Measurements from ENCODE around the gene HOXC13.

HOXC13 gene

DNA sequence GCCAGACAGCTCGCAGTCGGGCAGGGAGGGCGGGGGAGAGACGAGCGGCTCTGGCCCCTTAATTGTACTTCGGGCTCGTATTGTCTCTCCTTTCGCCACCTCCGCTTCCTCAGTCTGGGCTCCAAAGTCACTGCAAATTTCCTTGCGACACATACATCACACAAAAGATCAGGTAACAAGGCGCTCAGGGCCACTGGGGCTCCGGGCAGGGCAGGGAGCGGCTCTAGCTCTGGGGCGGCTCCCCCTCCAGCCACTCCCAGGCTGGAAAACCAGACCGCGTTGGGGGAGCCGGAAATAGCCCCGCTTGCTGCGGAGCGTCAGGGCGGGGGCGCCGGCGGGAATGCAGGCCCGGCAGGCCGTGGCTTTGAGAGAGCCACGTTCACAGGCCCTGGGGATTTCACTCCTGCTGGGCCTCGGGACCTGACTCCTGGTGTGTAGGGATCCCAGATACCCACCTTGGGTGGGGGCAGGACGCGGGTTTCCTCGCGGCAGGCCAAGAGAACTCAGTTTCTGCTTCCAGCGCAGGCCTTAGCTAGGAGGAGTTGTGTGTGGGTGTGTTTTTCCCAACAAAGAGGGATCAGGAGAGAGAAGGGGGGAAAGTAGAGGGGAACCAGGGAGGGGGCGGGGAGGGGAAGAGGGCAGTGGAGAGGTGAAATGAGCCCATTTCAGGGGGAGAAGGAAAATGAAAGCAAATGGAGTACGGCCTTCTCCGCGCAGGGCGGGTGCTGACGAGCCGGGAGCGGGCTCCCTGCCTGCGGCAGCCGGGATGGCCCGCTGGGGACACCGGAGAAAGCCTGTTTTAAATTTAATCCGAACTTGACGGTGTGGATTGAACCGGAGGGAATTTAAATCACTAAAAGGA is 57.0 kb downstream of the HOXC13 start:
- Histone ChIP-seq H3K4me1 (ENCODE audit: insufficient read depth, low read length) (peaks cover 18% of the 10 kb centered on the region), H3K9me3 (ENCODE audit: insufficient read depth, low read length, severe bottlenecking) (no peaks in the 10 kb centered on the region), H3K27ac (ENCODE audit: low read length) (peak overlapping the region; percentile 32; the same call in 1 of the 2 replicates), H3K79me2 (ENCODE audit: insufficient read depth, low read length) (no peaks in the 10 kb centered on the region), H3K9ac (ENCODE audit: low read depth, low read length) (peak overlapping the region; percentile 53), H3K4me2 (ENCODE audit: insufficient read depth, low read length) (peak overlapping the region; percentile 54), H3K27me3 (ENCODE audit: insufficient read depth, low read length, poor library complexity) (peaks cover 53% of the 10 kb centered on the region), H4K20me1 (ENCODE audit: insufficient read depth, low read length) (no peaks in the 10 kb centered on the region), H3K4me3 (ENCODE audit: low read depth in 1 of 2, low read length in 2 of 2) (peak overlapping the region in 1 of 2 experiments; percentile 47; a peak in 3 of 4 replicates), H2AFZ (ENCODE audit: low read depth, low read length) (peak overlapping the region; percentile 70), H3K36me3 (ENCODE audit: insufficient read depth, low read length) (no peaks in the 10 kb centered on the region)
- TF ChIP-seq EZH2 (IDR thresholded peaks at IDR 0.05; ENCODE audit: borderline replicate concordance, low read depth, low read length, severe bottlenecking): no peak
- TF ChIP-seq, protein P1, sequence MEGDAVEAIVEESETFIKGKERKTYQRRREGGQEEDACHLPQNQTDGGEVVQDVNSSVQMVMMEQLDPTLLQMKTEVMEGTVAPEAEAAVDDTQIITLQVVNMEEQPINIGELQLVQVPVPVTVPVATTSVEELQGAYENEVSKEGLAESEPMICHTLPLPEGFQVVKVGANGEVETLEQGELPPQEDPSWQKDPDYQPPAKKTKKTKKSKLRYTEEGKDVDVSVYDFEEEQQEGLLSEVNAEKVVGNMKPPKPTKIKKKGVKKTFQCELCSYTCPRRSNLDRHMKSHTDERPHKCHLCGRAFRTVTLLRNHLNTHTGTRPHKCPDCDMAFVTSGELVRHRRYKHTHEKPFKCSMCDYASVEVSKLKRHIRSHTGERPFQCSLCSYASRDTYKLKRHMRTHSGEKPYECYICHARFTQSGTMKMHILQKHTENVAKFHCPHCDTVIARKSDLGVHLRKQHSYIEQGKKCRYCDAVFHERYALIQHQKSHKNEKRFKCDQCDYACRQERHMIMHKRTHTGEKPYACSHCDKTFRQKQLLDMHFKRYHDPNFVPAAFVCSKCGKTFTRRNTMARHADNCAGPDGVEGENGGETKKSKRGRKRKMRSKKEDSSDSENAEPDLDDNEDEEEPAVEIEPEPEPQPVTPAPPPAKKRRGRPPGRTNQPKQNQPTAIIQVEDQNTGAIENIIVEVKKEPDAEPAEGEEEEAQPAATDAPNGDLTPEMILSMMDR (IDR thresholded peaks at IDR 0.05; ENCODE audit: borderline replicate concordance, extremely low read depth, low read length, poor library complexity, severe bottlenecking): no peak
- DNase-seq (no peak), ATAC-seq (ENCODE audit: insufficient read depth, low read depth) (peak; percentile 67)
